SKM-1 treated with dmso at 0.1 percent for 144 hours (cell line): Measurements from ENCODE around the gene PLAAT5.
"Not testable (repeated sequence)": the region's sequence is repeated elsewhere in the genome, so short reads cannot be mapped to it uniquely, and the experiment has no call there.

Experiments
- DNase-seq: peaks from one replicate; lab custom pipeline; 2025; ENCODE audit not compliant: unreplicated experiment; lab: John Stamatoyannopoulos, UW

PLAAT5 gene

DNA sequence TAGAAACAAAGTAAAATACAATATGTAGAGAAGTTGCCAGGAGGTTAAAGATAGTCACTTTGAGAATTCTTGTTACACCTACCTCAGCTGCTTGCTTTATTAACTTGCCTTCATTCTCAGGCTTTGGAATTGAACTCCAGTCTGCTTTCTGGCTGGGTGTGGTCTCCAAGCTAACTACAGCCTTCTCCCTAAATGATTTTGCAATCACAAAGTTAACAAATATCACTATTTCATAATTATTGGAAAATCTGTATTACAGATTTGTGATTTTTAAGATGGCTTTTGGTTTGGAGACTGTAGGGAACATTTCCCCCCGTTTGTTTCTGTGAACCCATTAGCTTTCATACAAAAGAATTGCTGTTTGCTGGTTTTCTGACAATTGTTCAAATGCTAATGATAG lies 2.2 kb downstream of the PLAAT5 start:
- DNase-seq: no peak

DNA sequence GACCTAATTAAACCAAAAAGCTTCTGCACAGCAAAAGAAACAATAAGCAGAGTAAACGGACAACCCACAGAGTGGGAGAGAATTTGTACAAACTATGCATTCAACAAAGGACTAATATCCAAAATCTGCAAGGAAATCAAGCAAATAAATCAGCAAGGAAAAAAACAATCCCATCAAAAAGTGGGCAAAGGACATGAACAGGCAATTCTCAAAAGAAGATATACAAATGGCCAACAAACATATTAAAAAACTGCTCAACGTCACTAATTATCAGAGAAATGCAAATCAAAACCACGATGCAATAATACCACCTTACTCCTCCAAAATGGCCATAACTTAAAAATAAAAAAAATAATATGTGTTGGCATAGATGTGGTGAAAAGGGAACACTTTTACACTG lies 5.2 kb downstream of the PLAAT5 start:
- DNase-seq: no peak

- DNase-seq: no peak
These were observed 10.9 kb downstream of the PLAAT5 start for GRCh38 chr11:63480039-63480438.

- DNase-seq: peak; percentile 82
These were observed 12.1 kb downstream of the PLAAT5 start for GRCh38 chr11:63478896-63479295.

DNA sequence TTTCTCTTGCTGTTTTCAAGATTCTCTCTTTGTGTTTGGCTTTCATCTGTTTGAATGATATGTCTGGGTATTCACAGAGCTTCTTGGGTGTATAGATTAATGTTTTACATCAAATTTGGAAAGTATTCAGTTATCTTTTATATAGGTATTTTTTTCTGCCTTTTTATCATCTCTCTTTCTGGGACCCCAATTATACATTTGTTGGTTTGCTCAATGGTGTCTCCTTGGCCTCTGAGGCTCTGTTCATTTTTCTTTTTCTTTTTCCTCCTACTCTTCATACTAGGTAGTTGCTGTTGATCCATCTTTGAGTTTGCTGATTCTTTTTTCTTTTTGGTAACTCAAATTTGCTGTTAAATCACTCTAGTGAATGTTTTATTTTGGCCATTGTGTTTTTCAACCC lies 14.3 kb downstream of the PLAAT5 start:
- no peak for DNase-seq

GRCh38 chr11:63472372-63472771 lies 18.6 kb downstream of the PLAAT5 start:
- no peak for DNase-seq

GRCh38 chr11:63470311-63470710 lies 20.7 kb downstream of the PLAAT5 start:
- no peak for DNase-seq

DNA sequence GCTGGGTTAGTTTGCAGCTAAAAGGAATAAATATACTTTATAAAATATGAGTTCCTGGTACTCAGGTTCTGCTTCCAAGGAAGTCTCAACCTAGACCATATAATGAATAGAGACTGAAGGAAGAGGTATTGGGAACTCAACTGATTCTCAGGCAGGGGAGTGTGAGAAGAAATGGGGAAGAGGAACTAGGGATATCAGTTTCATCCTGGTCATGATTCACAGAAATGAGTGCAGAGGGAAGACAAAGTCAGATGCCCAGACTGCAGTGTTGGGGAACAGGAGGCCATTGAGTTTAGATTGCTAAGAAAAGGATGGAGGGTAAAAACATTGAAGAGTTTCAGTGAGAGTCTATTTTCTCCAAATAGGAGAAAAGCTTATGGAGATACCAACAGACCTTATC lies 28.8 kb downstream of the PLAAT5 start:
- DNase-seq: peak; percentile 29

GRCh38 chr11:63459586-63459985 lies 31.4 kb downstream of the PLAAT5 start:
- DNase-seq: no peak

GRCh38 chr11:63448646-63449045 lies 42.3 kb downstream of the PLAAT5 start:
- no peak for DNase-seq

DNA sequence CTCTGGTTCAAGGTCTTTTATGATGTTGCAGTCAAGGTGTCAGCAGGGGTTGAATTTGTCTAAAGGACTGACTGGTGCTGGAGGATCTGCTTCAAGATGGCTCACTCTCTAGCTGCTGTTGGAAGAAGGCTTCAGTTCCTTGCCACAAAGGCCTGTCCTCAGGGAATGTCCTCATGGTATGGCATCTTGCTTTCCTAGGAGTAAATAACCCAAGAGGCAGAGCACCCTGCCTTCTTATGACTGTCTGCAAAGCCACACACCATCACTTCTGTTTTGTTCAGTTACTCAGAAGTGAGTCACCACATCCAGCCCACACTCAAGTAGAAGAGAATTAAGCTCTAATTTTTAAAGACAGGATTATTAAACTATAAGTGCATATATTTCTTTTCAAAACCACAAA lies 45.2 kb downstream of the PLAAT5 start:
- DNase-seq: no peak

GRCh38 chr11:63445118-63445517 lies 45.8 kb downstream of the PLAAT5 start:
- DNase-seq: no peak

DNA sequence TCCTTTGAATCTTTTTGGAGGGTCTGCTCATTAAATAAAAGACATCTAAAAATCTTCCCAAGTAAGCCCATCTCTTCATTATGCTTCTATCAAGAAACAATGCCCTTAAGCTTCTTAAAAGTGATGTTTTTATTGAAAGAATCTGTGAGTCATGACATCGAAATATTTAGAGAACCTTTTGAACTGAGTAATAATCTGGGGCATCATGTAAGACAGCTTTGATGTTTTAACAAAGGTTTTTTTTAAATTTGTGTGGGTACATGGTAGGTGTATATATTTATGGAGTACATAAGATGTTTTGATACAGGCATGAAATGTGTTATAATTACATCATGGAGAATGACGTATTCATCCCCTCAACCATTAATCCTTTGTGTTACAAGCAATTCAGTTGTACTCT lies 46.8 kb downstream of the PLAAT5 start:
- DNase-seq: no peak

DNA sequence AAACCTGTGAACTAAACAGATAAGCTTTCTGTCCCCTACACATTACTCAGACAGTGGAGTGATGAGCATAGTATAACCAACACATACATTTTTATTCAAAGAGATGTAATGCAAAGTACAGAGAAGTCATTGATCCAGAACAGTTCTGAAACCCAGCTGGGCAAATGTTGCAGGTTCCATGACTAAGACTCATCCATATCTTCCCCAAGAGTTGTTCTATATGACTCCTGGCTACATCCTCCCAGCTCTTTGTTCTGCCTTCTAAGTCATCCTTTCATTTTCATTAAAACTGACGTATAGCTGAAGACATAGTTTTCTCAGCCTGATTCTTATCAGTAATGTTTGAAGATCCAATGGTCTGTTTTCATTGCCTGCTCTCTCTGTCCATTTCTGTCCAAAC lies 47.3 kb downstream of the PLAAT5 start:
- no peak for DNase-seq

DNA sequence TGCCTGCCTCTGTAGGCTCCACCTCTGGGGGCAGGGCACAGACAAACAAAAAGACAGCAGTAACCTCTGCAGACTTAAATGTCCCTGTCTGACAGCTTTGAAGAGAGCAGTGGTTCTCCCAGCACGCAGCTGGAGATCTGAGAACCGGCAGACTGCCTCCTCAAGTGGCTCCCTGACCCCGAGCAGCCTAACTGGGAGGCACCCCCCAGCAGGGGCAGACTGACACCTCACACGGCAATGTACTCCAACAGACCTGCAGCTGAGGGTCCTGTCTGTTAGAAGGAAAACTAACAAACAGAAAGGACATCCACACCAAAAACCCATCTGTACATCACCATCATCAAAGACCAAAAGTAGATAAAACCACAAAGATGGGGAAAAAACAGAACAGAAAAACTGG lies 55.1 kb downstream of the PLAAT5 start:
- not testable (repeated sequence) for DNase-seq

DNA sequence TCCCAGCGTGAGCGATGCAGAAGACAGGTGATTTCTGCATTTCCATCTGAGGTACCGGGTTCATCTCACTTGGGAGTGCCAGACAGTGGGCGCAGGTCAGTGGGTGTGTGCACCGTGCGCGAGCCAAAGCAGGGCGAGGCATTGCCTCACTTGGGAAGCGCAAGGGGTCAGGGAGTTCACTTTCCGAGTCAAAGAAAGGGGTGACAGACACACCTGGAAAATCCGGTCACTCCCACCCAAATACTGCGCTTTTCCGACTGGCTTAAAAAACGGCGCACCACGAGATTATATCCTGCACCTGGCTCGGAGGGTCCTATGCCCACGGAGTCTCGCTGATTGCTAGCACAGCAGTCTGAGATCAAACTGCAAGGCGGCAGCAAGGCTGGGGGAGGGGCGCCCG lies 55.6 kb downstream of the PLAAT5 start:
- not testable (repeated sequence) for DNase-seq

GRCh38 chr11:63430731-63431130 lies 60.2 kb downstream of the PLAAT5 start:
- not testable (repeated sequence) for DNase-seq

DNA sequence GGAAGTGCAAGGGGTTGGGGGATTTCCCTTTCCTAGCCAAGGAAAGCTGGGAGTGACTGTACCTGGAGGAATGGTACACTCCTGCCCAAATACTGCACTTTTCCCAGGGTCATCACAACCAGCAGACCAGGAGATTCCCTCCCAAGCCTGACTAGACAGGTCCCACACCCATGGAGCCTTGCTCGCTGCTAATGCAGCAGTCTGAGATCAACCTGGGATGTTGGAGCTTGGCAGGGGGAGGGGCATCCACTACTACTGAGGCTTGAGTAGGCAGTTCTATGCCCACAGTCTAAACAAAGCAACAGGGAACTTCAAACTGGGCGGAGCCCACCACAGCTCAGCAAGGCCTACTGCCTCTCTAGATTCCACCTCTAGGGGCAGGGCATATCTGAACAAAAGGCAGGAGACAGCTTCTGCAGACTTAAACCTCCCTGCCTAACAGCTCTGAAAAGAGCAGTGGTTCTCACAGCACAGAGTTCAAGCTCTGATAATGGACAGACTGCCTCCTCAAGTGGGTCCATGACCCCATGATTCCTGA lies 62.9 kb downstream of the PLAAT5 start:
- no peak for DNase-seq

DNA sequence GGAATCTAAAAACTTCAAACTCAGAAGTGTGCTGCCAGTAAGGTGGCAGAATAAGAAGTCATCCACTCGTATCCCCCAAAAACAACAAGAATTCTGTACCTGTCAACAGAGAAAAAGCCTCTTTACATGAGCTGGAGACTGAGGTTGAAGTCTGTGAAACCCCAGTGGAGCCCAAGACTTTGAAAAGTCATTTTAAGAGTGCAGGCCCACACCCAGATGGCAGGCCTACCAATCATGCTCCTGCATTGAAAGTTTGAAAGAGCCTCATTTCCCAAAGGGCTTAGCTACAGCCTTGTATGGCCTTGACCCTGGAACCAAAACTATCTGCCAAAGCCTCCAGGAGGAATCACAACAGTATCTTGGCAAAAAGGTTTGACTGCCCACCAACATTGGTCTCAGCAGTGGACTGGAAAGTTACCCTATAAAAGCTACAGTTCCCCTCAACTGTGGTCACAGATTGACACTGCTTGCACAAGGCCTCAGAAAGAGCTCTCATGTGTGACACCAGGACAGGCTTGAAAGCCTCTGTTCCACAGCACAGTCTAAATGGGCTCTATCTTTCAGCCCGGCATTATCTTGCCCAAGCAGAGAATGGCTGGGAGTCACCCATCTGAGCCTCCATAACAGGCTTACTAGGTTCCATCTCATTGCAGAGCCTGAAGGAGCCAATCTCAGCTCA lies 73.7 kb downstream of the PLAAT5 start:
- no peak for DNase-seq
